ENCODE measurements around the gene GSDME.

DNA sequence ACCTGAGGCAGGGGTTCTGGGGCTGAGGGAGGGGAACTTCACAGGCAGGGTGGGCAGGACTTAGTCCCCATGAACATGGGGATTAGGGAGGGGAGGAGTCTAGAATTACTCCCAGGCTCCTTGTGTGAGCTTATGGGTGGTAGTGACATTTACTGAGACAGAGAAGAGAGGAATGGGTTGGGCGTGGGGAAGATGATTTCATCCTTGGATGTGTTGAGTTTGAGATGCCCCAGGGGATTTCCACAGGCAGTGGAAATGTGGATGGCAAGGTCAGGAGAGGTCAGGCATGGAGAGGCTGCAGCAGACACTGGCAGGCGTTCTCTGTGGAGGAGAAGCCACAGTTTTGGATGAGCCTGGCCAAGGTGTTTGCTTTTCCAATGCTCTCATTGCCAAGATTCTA lies 26.4 kb upstream of the GSDME start:
- TF ChIP-seq, protein P1, sequence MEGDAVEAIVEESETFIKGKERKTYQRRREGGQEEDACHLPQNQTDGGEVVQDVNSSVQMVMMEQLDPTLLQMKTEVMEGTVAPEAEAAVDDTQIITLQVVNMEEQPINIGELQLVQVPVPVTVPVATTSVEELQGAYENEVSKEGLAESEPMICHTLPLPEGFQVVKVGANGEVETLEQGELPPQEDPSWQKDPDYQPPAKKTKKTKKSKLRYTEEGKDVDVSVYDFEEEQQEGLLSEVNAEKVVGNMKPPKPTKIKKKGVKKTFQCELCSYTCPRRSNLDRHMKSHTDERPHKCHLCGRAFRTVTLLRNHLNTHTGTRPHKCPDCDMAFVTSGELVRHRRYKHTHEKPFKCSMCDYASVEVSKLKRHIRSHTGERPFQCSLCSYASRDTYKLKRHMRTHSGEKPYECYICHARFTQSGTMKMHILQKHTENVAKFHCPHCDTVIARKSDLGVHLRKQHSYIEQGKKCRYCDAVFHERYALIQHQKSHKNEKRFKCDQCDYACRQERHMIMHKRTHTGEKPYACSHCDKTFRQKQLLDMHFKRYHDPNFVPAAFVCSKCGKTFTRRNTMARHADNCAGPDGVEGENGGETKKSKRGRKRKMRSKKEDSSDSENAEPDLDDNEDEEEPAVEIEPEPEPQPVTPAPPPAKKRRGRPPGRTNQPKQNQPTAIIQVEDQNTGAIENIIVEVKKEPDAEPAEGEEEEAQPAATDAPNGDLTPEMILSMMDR (IDR thresholded peaks at IDR 0.05): no peak
- no peak for TF ChIP-seq POLR2A (IDR thresholded peaks at IDR 0.05)
